Measurements from ENCODE around the gene ELFN2.

DNA sequence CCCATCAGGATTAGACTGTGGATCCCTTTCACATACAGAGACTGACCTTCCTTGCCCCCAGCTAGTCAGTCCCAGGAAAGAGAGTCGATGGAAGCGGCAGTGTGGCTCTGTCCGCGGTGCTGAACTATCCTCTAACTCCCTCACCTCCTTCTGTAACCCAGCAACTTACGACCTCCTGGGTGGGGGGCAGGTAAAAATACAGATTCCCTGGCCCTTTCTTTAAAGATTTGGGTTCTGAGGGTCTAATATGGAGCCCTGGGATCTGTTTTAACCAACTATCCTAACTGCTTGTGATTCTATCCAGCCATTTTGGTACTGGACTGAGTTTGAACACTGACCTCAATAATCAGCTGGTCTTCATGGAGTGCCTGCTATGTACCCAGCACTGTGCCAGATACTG, 35.7 kb upstream of the ELFN2 start:
- TF ChIP-seq EZH2 (IDR thresholded peaks at IDR 0.05; ENCODE audit: insufficient read depth, poor library complexity, severe bottlenecking) (no peak), EZH2phosphoT487 (IDR thresholded peaks at IDR 0.05; ENCODE audit: insufficient read depth, low read depth) (no peak)

Measured in GM23248 (cell line).